GF-D8 (cell line): ENCODE results near the gene DYNC2H1.
A peak's percentile ranks its signal among the peaks of the same experiment; 100 is the strongest.
"Not testable (repeated sequence)": the region's sequence is repeated elsewhere in the genome, so short reads cannot be mapped to it uniquely, and the experiment has no call there.

Experiments
- DNase-seq: peaks from one replicate; lab custom pipeline; 2025; lab: John Stamatoyannopoulos, UW

Gene DYNC2H1

DNA sequence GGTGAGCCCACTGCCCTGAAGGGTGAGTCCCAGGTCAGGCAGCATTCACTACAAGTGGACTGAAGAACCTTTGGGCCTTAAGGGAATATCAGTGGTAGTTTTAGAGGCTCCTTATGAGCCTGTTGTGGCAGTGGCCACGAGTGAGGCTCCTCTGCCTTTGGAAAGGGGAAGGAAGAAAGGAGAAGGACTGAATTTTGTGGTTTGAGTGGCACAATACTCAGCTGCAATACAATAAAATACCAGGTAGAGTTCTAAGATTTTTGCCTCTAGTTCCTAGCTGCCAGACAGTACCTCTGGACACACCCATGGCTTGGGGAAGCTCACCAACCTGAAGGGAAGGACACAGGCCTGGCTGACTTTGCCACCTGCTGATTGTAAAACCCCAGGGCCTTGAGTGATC is 260.9 kb downstream of the DYNC2H1 start:
- peak; percentile 97 for DNase-seq

GRCh38 chr11:103372906-103373305 is 263.7 kb downstream of the DYNC2H1 start:
- DNase-seq = no peak

DNA sequence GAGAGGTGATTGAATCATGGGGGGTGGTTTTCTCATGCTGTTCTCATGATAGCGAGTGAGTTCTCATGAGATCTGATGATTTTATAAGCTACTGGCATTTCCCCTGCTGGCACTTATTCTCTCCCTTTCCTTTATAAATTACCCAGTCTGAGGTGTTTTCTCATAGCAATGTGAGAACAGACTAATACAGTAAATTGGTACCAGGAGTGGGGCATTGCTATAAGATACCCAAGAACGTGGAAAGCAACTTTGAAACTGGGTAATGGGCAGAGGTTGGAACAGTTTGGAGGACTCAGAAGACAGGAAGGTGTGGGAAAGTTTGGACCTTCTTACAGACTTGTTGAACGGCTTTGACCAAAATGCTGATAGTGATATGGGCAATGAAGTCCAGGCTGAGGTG is 265.0 kb downstream of the DYNC2H1 start:
- DNase-seq = not testable (repeated sequence)

- DNase-seq = no peak
These were observed 269.7 kb downstream of the DYNC2H1 start for GRCh38 chr11:103378931-103379330.

- no peak for DNase-seq
These were observed 270.8 kb downstream of the DYNC2H1 start for GRCh38 chr11:103380031-103380430.

- DNase-seq = no peak
These were observed 275.4 kb downstream of the DYNC2H1 start for GRCh38 chr11:103384652-103385051.

DNA sequence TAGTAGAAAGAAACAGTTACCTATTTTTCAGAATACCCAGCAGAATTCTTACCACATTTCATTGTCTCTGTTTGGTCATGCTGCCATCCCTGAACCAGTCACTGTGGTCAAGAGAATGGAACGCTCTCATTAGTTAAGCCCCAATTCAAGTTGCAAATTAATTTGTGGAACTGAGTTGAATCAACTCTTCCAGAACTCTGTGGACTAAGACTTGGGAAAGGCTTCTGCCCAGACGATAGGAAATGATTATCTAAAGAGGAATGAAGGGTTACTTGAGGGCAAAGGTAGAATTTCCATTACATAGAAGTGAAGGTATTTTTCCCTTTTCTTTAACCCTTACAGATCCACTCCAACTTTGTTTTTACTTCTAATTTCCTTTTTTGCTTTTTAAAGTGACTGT is 286.4 kb downstream of the DYNC2H1 start:
- DNase-seq = no peak

GRCh38 chr11:103396237-103396636 is 287.0 kb downstream of the DYNC2H1 start:
- no peak for DNase-seq

- no peak for DNase-seq
These were observed 288.1 kb downstream of the DYNC2H1 start for GRCh38 chr11:103397369-103397768.

GRCh38 chr11:103398829-103399228 is 289.6 kb downstream of the DYNC2H1 start:
- DNase-seq = no peak

- DNase-seq = no peak
These were observed 297.1 kb downstream of the DYNC2H1 start for GRCh38 chr11:103406357-103406756.

DNA sequence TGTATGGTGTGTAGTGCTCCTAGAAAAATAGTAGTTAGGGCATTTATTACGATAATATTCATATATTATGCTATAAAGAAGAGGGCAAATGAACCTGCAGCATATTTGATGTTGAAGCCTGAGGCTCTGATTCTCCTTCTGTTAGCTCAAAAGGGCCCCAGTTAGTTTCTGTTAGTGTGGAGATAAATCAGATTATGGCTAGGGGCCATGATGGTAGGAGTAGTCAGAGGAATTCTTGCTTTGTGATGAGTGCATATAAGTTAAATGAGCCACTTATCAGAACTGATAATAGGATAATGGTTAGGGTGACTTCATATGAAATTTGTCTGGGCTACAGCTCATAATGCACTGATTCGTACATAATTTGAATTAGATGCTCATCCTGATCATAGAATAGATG is 298.4 kb downstream of the DYNC2H1 start:
- DNase-seq = no peak

- DNase-seq = no peak
These were observed 304.2 kb downstream of the DYNC2H1 start for GRCh38 chr11:103413266-103413888.

GRCh38 chr11:103418014-103418413 is 308.8 kb downstream of the DYNC2H1 start:
- DNase-seq = no peak

DNA sequence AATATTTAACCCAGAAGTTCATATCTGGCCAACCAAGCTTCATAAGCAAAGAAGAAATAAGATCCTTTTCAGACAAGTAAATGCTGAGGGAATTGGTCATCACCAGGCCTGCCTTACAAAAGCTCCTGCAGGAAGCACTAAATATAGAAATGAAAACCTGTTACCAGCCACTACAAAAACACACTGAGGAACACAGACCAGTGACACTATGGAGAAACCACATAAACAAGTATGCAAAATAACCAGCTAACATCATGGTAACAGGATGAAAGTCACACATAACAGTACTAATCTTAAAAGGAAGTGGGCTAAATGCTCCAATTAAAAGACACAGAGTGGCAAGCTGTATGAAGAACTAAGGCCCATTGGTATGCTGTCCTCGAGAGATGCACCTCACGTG is 311.4 kb downstream of the DYNC2H1 start:
- no peak for DNase-seq

DNA sequence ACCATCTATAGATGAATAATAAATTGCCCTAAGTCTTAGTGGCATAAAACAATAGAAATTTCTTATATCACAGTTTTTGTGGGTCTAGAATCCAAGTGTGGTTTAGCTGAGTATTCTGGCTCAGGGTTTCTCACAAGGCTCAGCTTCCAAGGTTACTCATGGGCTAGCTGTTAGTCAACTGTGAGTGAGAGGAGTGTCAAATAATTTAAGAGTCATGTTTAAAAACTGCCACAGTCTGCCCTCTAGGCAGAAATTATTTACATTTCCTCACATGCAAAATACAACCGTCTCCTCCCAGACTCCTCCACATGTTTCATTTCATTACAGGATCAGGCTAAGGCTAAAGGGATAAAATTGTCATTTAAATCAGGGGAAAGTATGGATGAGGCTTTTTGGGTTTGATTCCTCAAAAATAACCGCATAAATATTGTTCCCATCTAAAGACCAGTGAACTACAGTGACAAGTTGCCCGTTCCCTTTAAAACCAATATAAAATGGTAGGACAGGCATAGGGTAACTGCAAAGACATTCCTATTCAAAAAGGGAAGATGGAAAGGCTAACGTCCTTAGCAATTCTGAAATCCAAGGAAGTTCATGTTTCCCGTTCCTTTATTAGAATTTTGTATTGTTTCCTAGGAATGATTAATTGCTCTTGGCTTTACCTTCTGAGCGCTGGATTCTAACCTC is 324.3 kb downstream of the DYNC2H1 start:
- no peak for DNase-seq

DNA sequence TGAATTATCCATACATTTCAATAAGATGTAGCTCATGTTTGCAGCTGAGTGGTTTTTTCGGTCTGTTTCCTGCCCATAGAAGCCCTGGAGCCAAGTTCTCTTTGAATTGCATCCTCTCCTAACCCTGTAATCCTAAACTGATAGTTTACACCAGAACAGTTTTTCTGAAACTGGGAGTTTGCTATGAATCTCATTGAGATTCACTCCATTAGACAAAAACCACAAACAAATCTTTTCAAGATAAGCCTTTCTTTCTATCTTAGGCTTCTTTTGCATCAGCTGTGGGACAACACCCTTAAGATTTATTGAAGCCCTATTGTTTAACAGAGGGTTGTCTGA is 324.8 kb downstream of the DYNC2H1 start:
- DNase-seq = no peak

DNA sequence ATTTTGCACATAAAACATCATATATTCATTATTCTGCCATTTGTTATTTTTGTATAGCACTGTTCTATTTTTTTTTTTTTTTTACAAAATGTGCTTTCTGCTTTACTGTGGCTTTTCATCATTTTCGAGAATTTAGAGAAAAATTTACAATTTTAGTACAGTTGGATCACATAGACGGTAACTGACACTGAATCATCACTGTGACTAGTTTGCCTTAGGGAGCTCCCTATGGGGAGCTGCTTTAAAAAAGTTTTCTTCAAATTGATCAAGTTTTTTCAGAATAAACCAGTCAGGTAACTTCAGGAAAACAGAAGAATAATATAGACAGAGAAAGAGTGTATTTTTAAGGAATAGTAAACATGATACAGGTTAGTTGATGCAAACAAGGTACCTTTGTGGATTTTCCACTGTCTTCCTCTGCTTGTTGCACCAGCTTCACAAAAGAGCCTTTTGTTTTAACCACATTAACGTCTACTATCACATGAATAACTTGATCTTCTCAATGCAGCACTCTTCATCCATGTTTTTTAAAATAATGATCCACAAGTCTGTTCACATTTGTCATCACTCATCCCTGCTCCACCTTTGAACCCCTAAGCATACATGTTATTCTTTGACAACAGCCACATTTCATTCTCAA is 327.0 kb downstream of the DYNC2H1 start:
- no peak for DNase-seq

GRCh38 chr11:103441021-103441420 is 331.8 kb downstream of the DYNC2H1 start:
- DNase-seq = no peak

- no peak for DNase-seq
These were observed 339.7 kb downstream of the DYNC2H1 start for GRCh38 chr11:103448966-103449365.

DNA sequence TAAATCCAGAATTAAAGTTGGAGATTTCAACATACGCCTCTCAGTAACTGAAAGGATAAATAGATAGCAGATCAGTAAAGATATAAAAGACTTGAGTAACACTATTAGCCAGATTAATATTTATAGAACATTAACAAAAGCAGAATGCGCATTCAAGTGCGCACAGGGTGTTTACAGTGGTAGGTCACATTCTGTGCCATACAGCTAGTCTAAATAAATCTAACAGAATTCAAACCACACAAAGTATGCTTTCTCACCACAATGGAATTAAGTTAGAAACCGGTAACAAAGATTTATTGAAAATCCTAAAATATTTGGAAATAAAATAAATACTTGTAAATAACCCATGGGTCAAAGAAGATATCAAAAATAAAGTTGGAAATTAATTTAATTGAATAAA is 341.0 kb downstream of the DYNC2H1 start:
- no peak for DNase-seq

- DNase-seq = no peak
These were observed 343.9 kb downstream of the DYNC2H1 start for GRCh38 chr11:103453126-103453525.

- DNase-seq = peak; percentile 71
These were observed 344.9 kb downstream of the DYNC2H1 start for GRCh38 chr11:103453915-103454709.
